ENCODE measurements around the gene DNAJC8. TPM values are rescaled to one million over a fixed set of nuclear protein-coding genes. Genes with fewer than 3 reads are reported as not detected.
A peak's percentile ranks its signal among the peaks of the same experiment; 100 is the strongest.

DNAJC8 gene
- total and polyA plus RNA-seq, 10 of the 15 experiments (the other 5 are each of a cell fraction or from before 2014, with no cell fraction given): 91.2 to 296 (median 152) TPM

DNA sequence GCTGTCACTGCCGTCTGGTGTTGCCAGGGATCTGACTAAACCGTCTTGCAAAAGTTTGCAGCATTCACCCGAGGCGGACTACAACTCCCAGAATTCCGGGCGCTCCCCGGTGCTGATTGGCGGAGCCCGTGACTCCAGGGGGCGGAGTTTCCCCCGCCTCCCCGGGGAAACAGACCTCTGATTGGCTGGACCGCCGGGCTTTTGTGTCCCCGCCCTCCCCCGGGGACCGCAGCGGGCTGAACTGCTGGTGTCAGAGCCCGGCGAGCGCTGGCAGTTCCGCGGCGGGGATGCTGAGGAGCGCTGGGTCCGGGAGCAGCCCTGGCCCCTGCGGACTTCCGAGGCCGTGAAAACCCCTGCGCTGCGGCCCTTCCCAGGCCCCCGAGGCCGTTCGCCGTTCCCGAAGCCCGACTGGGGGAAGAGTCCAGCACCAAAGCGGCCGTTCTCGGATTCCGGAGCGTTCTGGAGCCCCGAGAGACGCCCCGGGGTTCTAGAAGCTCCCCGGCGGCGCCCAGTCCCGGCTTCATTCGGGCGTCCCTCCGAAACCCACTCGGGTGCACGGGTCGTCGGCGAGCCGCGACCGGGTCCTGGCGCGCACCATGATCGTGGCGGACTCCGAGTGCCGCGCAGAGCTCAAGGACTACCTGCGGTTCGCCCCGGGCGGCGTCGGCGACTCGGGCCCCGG lies 26.6 kb upstream of the DNAJC8 start, which contains the start of gene SESN2 (continued):
- TF ChIP-seq BRCA1 (IDR thresholded peaks at IDR 0.05; ENCODE audit: low read depth, low read length) (no peak), EP300 (IDR thresholded peaks at IDR 0.05; ENCODE audit: borderline replicate concordance in 1 of 2, control insufficient read depth in 1 of 2, low read depth in 2 of 2, low read length in 2 of 2) (0 out of 4 replicates have a peak, but pooled peaks of 1 of the 2 experiments have one; percentile 20), MEF2A (IDR thresholded peaks at IDR 0.05; ENCODE audit: insufficient read depth, low read depth, low read length) (no peak), ZNF622 (IDR thresholded peaks at IDR 0.05) (no peak), RELA (IDR thresholded peaks at IDR 0.05; ENCODE audit: borderline replicate concordance, partially characterized antibody) (no peak), NR2F1 (conservative IDR thresholded peaks at IDR 0.05) (0 out of 2 replicates have a peak, but pooled peaks have one; percentile 28), PML (IDR thresholded peaks at IDR 0.05; ENCODE audit: low read length) (peak; percentile 88), SP1 (IDR thresholded peaks at IDR 0.05; ENCODE audit: low read depth, low read length) (peak; percentile 91), SREBF1 (IDR thresholded peaks at IDR 0.05; ENCODE audit: low read length) (peak; percentile 71), SUZ12 (IDR thresholded peaks at IDR 0.05; ENCODE audit: unreplicated experiment) (no peak), BHLHE40 (IDR thresholded peaks at IDR 0.05; ENCODE audit: borderline replicate concordance in 1 of 2, low read depth in 2 of 2, low read length in 1 of 2) (0 out of 4 replicates have a peak, but pooled peaks of 1 of the 2 experiments have one; percentile 6), POLR2A (IDR thresholded peaks at IDR 0.05; ENCODE audit: low read depth, low read length) (peak; percentile 99), DPF2 (IDR thresholded peaks at IDR 0.05) (peak; percentile 33; the same call in 1 of the 2 replicates), HCFC1 (IDR thresholded peaks at IDR 0.05; ENCODE audit: low read length) (peak; percentile 84), LARP7 (IDR thresholded peaks at IDR 0.05) (peak; percentile 48; the same call in 1 of the 2 replicates), ATF7 (IDR thresholded peaks at IDR 0.05; ENCODE audit: low read depth) (no peak), ZNF24 (IDR thresholded peaks at IDR 0.05) (no peak), CHD1 (IDR thresholded peaks at IDR 0.05; ENCODE audit: low read depth, low read length) (peak; percentile 63; the same call in 1 of the 2 replicates), TAF1 (IDR thresholded peaks at IDR 0.05; ENCODE audit: borderline replicate concordance, low read depth, low read length) (peak; percentile 96), SMAD5 (IDR thresholded peaks at IDR 0.05; ENCODE audit: low read depth) (peak; percentile 71; the same call in 1 of the 2 replicates), RAD21 (IDR thresholded peaks at IDR 0.05; ENCODE audit: insufficient read depth, low read depth, low read length) (no peak), IKZF1 (conservative IDR thresholded peaks at IDR 0.05) (peak; percentile 44)
- TF ChIP-seq, protein P1, sequence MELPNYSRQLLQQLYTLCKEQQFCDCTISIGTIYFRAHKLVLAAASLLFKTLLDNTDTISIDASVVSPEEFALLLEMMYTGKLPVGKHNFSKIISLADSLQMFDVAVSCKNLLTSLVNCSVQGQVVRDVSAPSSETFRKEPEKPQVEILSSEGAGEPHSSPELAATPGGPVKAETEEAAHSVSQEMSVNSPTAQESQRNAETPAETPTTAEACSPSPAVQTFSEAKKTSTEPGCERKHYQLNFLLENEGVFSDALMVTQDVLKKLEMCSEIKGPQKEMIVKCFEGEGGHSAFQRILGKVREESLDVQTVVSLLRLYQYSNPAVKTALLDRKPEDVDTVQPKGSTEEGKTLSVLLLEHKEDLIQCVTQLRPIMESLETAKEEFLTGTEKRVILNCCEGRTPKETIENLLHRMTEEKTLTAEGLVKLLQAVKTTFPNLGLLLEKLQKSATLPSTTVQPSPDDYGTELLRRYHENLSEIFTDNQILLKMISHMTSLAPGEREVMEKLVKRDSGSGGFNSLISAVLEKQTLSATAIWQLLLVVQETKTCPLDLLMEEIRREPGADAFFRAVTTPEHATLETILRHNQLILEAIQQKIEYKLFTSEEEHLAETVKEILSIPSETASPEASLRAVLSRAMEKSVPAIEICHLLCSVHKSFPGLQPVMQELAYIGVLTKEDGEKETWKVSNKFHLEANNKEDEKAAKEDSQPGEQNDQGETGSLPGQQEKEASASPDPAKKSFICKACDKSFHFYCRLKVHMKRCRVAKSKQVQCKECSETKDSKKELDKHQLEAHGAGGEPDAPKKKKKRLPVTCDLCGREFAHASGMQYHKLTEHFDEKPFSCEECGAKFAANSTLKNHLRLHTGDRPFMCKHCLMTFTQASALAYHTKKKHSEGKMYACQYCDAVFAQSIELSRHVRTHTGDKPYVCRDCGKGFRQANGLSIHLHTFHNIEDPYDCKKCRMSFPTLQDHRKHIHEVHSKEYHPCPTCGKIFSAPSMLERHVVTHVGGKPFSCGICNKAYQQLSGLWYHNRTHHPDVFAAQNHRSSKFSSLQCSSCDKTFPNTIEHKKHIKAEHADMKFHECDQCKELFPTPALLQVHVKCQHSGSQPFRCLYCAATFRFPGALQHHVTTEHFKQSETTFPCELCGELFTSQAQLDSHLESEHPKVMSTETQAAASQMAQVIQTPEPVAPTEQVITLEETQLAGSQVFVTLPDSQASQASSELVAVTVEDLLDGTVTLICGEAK (IDR thresholded peaks at IDR 0.05; ENCODE audit: borderline replicate concordance): peak; percentile 15; the same call in 1 of the 2 replicates
- TF ChIP-seq, protein P2, sequence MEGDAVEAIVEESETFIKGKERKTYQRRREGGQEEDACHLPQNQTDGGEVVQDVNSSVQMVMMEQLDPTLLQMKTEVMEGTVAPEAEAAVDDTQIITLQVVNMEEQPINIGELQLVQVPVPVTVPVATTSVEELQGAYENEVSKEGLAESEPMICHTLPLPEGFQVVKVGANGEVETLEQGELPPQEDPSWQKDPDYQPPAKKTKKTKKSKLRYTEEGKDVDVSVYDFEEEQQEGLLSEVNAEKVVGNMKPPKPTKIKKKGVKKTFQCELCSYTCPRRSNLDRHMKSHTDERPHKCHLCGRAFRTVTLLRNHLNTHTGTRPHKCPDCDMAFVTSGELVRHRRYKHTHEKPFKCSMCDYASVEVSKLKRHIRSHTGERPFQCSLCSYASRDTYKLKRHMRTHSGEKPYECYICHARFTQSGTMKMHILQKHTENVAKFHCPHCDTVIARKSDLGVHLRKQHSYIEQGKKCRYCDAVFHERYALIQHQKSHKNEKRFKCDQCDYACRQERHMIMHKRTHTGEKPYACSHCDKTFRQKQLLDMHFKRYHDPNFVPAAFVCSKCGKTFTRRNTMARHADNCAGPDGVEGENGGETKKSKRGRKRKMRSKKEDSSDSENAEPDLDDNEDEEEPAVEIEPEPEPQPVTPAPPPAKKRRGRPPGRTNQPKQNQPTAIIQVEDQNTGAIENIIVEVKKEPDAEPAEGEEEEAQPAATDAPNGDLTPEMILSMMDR (IDR thresholded peaks at IDR 0.05 in 2 of 3, conservative IDR thresholded peaks at IDR 0.05 in 1 of 3; ENCODE audit: control insufficient read depth in 2 of 3, extremely low read depth in 1 of 3, insufficient read depth in 1 of 3, low read depth in 3 of 3, low read length in 3 of 3): no peak
- TF ChIP-seq, protein P3, sequence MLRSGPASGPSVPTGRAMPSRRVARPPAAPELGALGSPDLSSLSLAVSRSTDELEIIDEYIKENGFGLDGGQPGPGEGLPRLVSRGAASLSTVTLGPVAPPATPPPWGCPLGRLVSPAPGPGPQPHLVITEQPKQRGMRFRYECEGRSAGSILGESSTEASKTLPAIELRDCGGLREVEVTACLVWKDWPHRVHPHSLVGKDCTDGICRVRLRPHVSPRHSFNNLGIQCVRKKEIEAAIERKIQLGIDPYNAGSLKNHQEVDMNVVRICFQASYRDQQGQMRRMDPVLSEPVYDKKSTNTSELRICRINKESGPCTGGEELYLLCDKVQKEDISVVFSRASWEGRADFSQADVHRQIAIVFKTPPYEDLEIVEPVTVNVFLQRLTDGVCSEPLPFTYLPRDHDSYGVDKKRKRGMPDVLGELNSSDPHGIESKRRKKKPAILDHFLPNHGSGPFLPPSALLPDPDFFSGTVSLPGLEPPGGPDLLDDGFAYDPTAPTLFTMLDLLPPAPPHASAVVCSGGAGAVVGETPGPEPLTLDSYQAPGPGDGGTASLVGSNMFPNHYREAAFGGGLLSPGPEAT (IDR thresholded peaks at IDR 0.05; ENCODE audit: low read depth): no peak

Data from GM12878 (cell line).